A673 (cell line): ENCODE data around the gene PPP2R5A.

Source experiments
- EZH2 ChIP-seq: fragments of 200-600 bp; sonication (generic); IDR thresholded peaks from 2 replicates; pipeline ENCODE4 v1.6.1; 2017; ENCODE audit warnings: borderline replicate concordance, low read depth, mild to moderate bottlenecking, mixed read lengths, antibody characterized with exemption, low read length; ENCODE audit not compliant: poor library complexity, severe bottlenecking
- TF ChIP-seq, protein P1 (sequence below): fragments of 300-800, 200-600 bp; sonication (generic); conservative IDR thresholded peaks from 2 replicates; pipeline ENCODE4 v1.5.1; 2017; ENCODE audit warnings: low read depth, mild to moderate bottlenecking, antibody characterized with exemption, low read length, moderate library complexity, mixed read lengths

DNA sequence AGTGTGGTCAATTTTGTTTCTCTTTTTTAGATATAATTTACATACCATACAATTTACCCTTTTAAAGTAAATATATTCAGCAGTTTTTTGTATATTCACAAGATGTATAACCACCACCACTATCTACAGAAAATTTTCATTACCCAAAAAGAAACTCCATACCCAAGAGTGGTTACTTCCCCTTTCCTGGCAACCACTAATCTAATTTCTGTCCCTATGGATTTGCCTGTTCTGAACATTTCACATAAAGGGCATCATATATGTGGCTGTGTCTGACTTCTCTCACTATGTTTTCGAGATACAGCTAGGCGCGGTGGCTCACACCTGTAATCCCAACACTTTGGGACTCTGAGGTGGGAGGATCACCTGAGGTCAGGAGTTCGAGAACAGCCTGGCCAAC, 115.8 kb downstream of the PPP2R5A start:
- no peak for TF ChIP-seq EZH2
- TF ChIP-seq, protein P1, sequence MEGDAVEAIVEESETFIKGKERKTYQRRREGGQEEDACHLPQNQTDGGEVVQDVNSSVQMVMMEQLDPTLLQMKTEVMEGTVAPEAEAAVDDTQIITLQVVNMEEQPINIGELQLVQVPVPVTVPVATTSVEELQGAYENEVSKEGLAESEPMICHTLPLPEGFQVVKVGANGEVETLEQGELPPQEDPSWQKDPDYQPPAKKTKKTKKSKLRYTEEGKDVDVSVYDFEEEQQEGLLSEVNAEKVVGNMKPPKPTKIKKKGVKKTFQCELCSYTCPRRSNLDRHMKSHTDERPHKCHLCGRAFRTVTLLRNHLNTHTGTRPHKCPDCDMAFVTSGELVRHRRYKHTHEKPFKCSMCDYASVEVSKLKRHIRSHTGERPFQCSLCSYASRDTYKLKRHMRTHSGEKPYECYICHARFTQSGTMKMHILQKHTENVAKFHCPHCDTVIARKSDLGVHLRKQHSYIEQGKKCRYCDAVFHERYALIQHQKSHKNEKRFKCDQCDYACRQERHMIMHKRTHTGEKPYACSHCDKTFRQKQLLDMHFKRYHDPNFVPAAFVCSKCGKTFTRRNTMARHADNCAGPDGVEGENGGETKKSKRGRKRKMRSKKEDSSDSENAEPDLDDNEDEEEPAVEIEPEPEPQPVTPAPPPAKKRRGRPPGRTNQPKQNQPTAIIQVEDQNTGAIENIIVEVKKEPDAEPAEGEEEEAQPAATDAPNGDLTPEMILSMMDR = no peak
